Panc1 (cell line): ENCODE results near the gene CYSTM1. TPM values are rescaled to one million over a fixed set of nuclear protein-coding genes. Genes with fewer than 3 reads are reported as not detected.

Source experiments
- ATAC-seq: fragments of 200-7000 bp; cut with Tn5 transposase; 2 replicates; pipeline ENCODE4 v1.9.1; 2020; ENCODE audit warnings: mild to moderate bottlenecking, moderate library complexity
- BruUV-seq: library from RNA; stranded (reverse); fragments of 400-500 nt; replicated peaks from 2 replicates; lab custom pipeline; 2021; lab: Mats Ljungman, UMichigan
- CTCF ChIA-PET: fragments of 300-600 bp; sonication (Branson Sonifier 250); formaldehyde crosslinking; loops from one replicate; lab custom pipeline; 2022; ENCODE audit warnings: antibody characterized with exemption; lab: Charles Lee
- POLR2A ChIA-PET: fragments of 300-600 bp; sonication (Branson Sonifier 250); formaldehyde crosslinking; loops from one replicate; lab custom pipeline; 2022; ENCODE audit warnings: antibody characterized with exemption; lab: Charles Lee
- DNase-seq: peaks from one replicate; pipeline ENCODE4 v3.0.0-alpha.2; 2010; ENCODE audit warnings: low read depth, low spot score
- H3K27ac ChIP-seq: 2 replicates; pipeline ENCODE4 v1.5.1; 2011; ENCODE audit warnings: mild to moderate bottlenecking, low read length, inconsistent platforms
- H3K27me3 ChIP-seq: fragments of 200-500 bp; sonication (Bioruptor generic); 2 replicates; pipeline ENCODE4 v1.6.0; 2014; ENCODE audit warnings: low read length, inconsistent platforms; ENCODE audit not compliant: control insufficient read depth, insufficient read depth
- H3K36me3 ChIP-seq: fragments of 200-500 bp; sonication (Bioruptor generic); 2 replicates; pipeline ENCODE4 v1.5.1; 2014; ENCODE audit warnings: inconsistent platforms, mild to moderate bottlenecking, low read length, moderate library complexity; ENCODE audit not compliant: control insufficient read depth, insufficient read depth
- H3K4me1 ChIP-seq: 2 replicates; pipeline ENCODE4 v1.5.1; 2011; ENCODE audit warnings: inconsistent platforms, mild to moderate bottlenecking, low read length, moderate library complexity; ENCODE audit not compliant: control insufficient read depth, insufficient read depth
- H3K4me3 ChIP-seq, 2 experiments: 2 replicates each; pipeline ENCODE4 v1.5.1; 2011 to 2012; ENCODE audit warnings: low read depth in 2 of 2, low read length in 2 of 2, mild to moderate bottlenecking in 2 of 2, inconsistent platforms in 1 of 2, moderate library complexity in 1 of 2
- H3K9me3 ChIP-seq: fragments of 200-500 bp; sonication (Bioruptor generic); 2 replicates; pipeline ENCODE4 v1.5.1; 2014; ENCODE audit warnings: low read depth, mild to moderate bottlenecking, inconsistent platforms, low read length, moderate library complexity; ENCODE audit not compliant: control insufficient read depth, insufficient read depth
- POLR2AphosphoS5 ChIP-seq: IDR thresholded peaks from 2 replicates; pipeline ENCODE4 v1.6.1; 2012; ENCODE audit warnings: mild to moderate bottlenecking, low read depth, low read length, moderate library complexity
- REST ChIP-seq, 2 experiments: IDR thresholded peaks; 2 replicates each; pipeline ENCODE4 v1.6.1; 2011 to 2012; ENCODE audit warnings: low read depth in 2 of 2, control low read depth in 1 of 2, low read length in 1 of 2, mild to moderate bottlenecking in 1 of 2, moderate library complexity in 1 of 2; ENCODE audit not compliant: insufficient read depth in 1 of 2
- SIN3A ChIP-seq: IDR thresholded peaks from 2 replicates; pipeline ENCODE4 v1.6.1; 2012; ENCODE audit warnings: low read depth, mild to moderate bottlenecking, low read length, moderate library complexity, borderline replicate concordance; ENCODE audit not compliant: insufficient read depth
- TCF7L2 ChIP-seq: IDR thresholded peaks from 2 replicates; pipeline ENCODE4 v1.6.1; 2011; ENCODE audit warnings: mild to moderate bottlenecking, low read depth, low read length, inconsistent platforms
- in situ Hi-C: cut with HindIII; loops from 2 replicates; pipeline ENCODE4 v1.10.0; 2016; ENCODE audit warnings: low sequenced_read_pairs, low pct_unique_long_range_greater_than_20kb
- intact Hi-C: fragments of 100-400 bp; cut with micrococcal nuclease; formaldehyde crosslinking; loops from one replicate; pipeline ENCODE4 v1.10.0; 2022; ENCODE audit not compliant: unreplicated experiment
- total RNA-seq: library from RNA; stranded (reverse); gene quantifications from one replicate; pipeline ENCODE4 v1.2.1, GENCODE V29; 2021; ENCODE audit not compliant: unreplicated experiment
- TF ChIP-seq, protein P1 (sequence below): fragments of 450-650 bp; IDR thresholded peaks from 2 replicates; pipeline ENCODE4 v1.5.1; 2017; ENCODE audit warnings: mild to moderate bottlenecking

The CYSTM1 gene
- total RNA-seq, 1 experiment from 2014 or later: 126 TPM

- Histone ChIP-seq H3K36me3 (no peaks in the 10 kb centered on the region), H3K4me3 (no peak overlapping the region), H3K4me1 (peaks cover 26% of the 10 kb centered on the region), H3K27ac (no peak overlapping the region), H3K27me3 (no peaks in the 10 kb centered on the region), H3K9me3 (no peaks in the 10 kb centered on the region)
- POLR2A ChIA-PET: interaction anchor here (0.9 kb wide), 1 partner anchor 82 kb away, joined by 3 read pairs; no protein-coding TSS in a partner anchor
- TF ChIP-seq SIN3A: no peak
- TF ChIP-seq TCF7L2: no peak
- no peak for TF ChIP-seq REST (IDR thresholded peaks at IDR 0.05; ENCODE audit: insufficient read depth in 1 of 2, low read depth in 2 of 2, low read length in 1 of 2)
- no peak for TF ChIP-seq POLR2AphosphoS5
- TF ChIP-seq, protein P1, sequence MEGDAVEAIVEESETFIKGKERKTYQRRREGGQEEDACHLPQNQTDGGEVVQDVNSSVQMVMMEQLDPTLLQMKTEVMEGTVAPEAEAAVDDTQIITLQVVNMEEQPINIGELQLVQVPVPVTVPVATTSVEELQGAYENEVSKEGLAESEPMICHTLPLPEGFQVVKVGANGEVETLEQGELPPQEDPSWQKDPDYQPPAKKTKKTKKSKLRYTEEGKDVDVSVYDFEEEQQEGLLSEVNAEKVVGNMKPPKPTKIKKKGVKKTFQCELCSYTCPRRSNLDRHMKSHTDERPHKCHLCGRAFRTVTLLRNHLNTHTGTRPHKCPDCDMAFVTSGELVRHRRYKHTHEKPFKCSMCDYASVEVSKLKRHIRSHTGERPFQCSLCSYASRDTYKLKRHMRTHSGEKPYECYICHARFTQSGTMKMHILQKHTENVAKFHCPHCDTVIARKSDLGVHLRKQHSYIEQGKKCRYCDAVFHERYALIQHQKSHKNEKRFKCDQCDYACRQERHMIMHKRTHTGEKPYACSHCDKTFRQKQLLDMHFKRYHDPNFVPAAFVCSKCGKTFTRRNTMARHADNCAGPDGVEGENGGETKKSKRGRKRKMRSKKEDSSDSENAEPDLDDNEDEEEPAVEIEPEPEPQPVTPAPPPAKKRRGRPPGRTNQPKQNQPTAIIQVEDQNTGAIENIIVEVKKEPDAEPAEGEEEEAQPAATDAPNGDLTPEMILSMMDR: no peak
- DNase-seq: no peak
- no TSS peak for BruUV-seq
- intact Hi-C loops (loop anchor here (2.0 kb wide), 2 partner anchors 105 to 111 kb away; no protein-coding TSS in a partner anchor), in situ Hi-C loops (no loop called here)
- CTCF ChIA-PET: interaction anchor here (1.0 to 4.8 kb wide), 2 partner anchors 14 to 100 kb away, joined by 3 to 79 read pairs; partner anchors contain the start of gene HBEGF
- ATAC-seq: no peak; the same call in 1 of the 2 replicates
These were observed 70.9 kb downstream of the CYSTM1 start for GRCh38 chr5:140245926-140246325.

DNA sequence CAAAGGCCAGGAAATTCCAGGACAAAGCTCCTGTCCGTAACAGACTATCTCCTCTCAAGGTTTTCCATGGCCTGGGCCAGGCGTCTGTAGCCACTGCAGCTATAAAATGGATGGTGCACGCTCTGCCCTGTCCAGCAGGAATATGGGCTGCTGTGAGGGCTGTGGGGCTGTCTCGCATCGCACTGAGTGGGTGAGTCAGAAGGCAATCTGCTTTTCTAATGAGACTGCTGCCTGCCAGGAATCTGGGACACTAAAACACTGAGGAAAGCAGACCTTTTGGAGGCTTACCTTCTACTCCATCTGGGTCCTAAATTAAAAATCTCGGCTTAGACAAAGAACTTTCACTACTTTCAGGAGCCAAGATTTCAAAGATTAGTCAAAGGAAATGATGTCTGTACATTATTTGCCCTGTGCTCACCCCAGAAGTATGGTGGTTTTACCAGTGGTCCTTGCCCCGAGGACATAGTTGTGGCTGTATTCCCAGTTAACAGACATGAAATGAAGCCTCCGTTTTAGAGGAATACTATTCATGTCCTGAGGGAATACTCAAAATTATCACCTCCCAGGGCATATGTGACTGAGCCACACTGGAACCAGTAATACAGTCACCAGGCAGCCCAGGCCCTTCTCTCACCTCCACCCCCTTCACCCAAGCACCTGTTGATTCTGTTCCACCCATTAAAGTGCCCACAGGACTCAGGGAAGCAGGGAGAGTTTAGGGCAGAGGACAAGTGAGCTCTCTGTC is 71.6 kb downstream of the CYSTM1 start:
- no peaks in the 10 kb centered on the region for H3K27me3 ChIP-seq
- H3K9me3 ChIP-seq: no peaks in the 10 kb centered on the region
- H3K27ac ChIP-seq: no peak overlapping the region
- in situ Hi-C loops: no loop called here
- ChIA-PET CTCF (interaction anchor here (0.5 to 4.8 kb wide), 4 partner anchors 14 to 1846 kb away, joined by 3 to 79 read pairs (median 4); partner anchors contain the start of gene HBEGF), POLR2A (interaction anchor here (0.9 kb wide), 1 partner anchor 82 kb away, joined by 3 read pairs; no protein-coding TSS in a partner anchor)
- H3K4me3 ChIP-seq: no peak overlapping the region
- DNase-seq: no peak
- peak; percentile 60 for ATAC-seq
- intact Hi-C loops: loop anchor here (2.0 kb wide), 1 partner anchor 104 kb away; no protein-coding TSS in a partner anchor
- BruUV-seq: no TSS peak
- peaks cover 23% of the 10 kb centered on the region for H3K4me1 ChIP-seq
- no peaks in the 10 kb centered on the region for H3K36me3 ChIP-seq
- no peak for TF ChIP-seq TCF7L2
- no peak for TF ChIP-seq SIN3A
- TF ChIP-seq, protein P1: no peak
- no peak for TF ChIP-seq REST (IDR thresholded peaks at IDR 0.05; ENCODE audit: insufficient read depth in 1 of 2, low read depth in 2 of 2, low read length in 1 of 2)
- TF ChIP-seq POLR2AphosphoS5: no peak
